ENCODE results near the gene ABCC8.
A peak's percentile ranks its signal among the peaks of the same experiment; 100 is the strongest.

Gene ABCC8

GRCh38 chr11:17506942-17507341 lies 30.3 kb upstream of the ABCC8 start:
- no peak for DNase-seq (ENCODE audit: low read depth)
- H3K4me3 ChIP-seq (ENCODE audit: low read depth, low read length): no peak overlapping the region
- TF ChIP-seq, protein P1, sequence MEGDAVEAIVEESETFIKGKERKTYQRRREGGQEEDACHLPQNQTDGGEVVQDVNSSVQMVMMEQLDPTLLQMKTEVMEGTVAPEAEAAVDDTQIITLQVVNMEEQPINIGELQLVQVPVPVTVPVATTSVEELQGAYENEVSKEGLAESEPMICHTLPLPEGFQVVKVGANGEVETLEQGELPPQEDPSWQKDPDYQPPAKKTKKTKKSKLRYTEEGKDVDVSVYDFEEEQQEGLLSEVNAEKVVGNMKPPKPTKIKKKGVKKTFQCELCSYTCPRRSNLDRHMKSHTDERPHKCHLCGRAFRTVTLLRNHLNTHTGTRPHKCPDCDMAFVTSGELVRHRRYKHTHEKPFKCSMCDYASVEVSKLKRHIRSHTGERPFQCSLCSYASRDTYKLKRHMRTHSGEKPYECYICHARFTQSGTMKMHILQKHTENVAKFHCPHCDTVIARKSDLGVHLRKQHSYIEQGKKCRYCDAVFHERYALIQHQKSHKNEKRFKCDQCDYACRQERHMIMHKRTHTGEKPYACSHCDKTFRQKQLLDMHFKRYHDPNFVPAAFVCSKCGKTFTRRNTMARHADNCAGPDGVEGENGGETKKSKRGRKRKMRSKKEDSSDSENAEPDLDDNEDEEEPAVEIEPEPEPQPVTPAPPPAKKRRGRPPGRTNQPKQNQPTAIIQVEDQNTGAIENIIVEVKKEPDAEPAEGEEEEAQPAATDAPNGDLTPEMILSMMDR (IDR thresholded peaks at IDR 0.05; ENCODE audit: low read depth, low read length, missing control alignments): no peak

- TF ChIP-seq, protein P1 (IDR thresholded peaks at IDR 0.05; ENCODE audit: low read depth, low read length, missing control alignments): no peak
- no peak overlapping the region for H3K4me3 ChIP-seq (ENCODE audit: low read depth, low read length)
- no peak for DNase-seq (ENCODE audit: low read depth)
Observed at GRCh38 chr11:17506314-17506713, 29.7 kb upstream of the ABCC8 start.

DNA sequence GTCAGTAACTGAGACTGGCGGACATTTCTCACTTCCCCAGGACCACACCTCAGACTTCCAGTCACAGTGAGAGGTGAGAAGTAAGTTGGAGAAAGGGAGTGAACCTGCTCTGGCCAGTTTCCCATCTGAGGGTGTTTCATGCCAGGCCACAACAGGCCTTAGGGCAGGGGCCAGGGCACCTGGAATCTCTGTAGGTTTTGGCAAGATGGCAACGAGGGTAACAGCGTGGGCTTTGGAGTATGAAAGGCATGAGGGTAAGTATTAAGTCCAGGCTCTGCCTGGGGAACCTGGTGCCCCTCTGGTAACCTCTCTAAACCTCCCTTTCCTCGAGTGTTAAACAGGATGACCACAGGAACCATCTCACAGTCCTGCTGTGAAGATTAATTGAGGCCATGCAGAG lies 28.5 kb upstream of the ABCC8 start:
- no peak overlapping the region for H3K4me3 ChIP-seq (ENCODE audit: low read depth, low read length)
- TF ChIP-seq, protein P1 (IDR thresholded peaks at IDR 0.05; ENCODE audit: low read depth, low read length, missing control alignments): no peak
- no peak for DNase-seq (ENCODE audit: low read depth)

GRCh38 chr11:17504330-17505107 lies 27.9 kb upstream of the ABCC8 start:
- no peak for DNase-seq (ENCODE audit: low read depth)
- TF ChIP-seq, protein P1 (IDR thresholded peaks at IDR 0.05; ENCODE audit: low read depth, low read length, missing control alignments): peak; percentile 83
- no peak overlapping the region for H3K4me3 ChIP-seq (ENCODE audit: low read depth, low read length)

DNA sequence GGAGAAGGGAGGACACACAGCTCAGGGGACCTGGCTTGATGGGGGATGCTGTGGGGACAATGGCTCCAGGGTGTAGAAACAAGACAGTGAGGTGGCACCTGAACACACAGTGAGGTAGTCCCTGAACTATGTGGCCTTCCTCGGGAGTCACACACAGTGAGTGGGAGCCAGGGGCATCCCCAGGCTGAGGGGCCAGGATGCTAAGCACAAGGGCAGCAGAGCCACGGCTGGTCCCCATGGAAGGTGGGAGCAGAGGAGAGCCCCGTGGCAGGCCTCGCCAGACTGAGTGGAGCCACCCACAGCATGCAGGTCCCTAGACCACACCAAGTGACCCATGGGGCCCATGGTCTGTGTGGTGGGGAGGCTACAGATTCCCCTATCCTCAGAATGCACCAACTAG lies 26.0 kb upstream of the ABCC8 start:
- no peak overlapping the region for H3K4me3 ChIP-seq (ENCODE audit: low read depth, low read length)
- no peak for DNase-seq (ENCODE audit: low read depth)
- TF ChIP-seq, protein P1 (IDR thresholded peaks at IDR 0.05; ENCODE audit: low read depth, low read length, missing control alignments): no peak

GRCh38 chr11:17500673-17501072 lies 24.0 kb upstream of the ABCC8 start:
- TF ChIP-seq, protein P1 (IDR thresholded peaks at IDR 0.05; ENCODE audit: low read depth, low read length, missing control alignments): no peak
- H3K4me3 ChIP-seq (ENCODE audit: low read depth, low read length): no peak overlapping the region
- DNase-seq (ENCODE audit: low read depth): no peak

- no peak overlapping the region for H3K4me3 ChIP-seq (ENCODE audit: low read depth, low read length)
- DNase-seq (ENCODE audit: low read depth): no peak
- TF ChIP-seq, protein P1 (IDR thresholded peaks at IDR 0.05; ENCODE audit: low read depth, low read length, missing control alignments): peak; percentile 38
Observed at GRCh38 chr11:17498475-17498874, 21.8 kb upstream of the ABCC8 start.
